Measurements from ENCODE around the gene DDIAS. TPM values are rescaled to one million over a fixed set of nuclear protein-coding genes. Genes with fewer than 3 reads are reported as not detected.

The DDIAS gene
- polyA plus RNA-seq, 1 experiment: 2.9 TPM

DNA sequence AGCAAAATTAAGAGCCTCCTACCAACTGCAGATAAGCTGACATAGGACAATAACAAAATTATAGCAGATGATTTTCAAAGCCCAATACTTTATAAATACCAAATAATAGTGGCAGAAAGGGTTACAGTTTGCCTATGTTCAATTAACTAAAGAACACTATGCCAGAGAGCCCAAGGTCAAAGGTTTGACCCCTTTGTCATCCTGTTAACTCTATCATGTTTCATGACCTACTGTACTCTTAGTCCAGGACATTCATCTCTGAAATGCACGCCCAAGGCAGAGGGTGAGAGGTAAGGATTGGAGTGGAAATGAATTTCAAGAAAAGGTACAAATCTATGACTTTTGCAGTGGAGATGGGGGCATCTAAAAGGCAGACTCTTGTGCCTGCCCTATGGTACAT, 70.6 kb downstream of the DDIAS start:
- no peak for DNase-seq (ENCODE audit: low read depth, low spot score)
- POLR2A ChIA-PET: no interaction called here
- no peak overlapping the region for H3K4me3 ChIP-seq (ENCODE audit: low read depth, low read length)
- no peak overlapping the region for H3K27ac ChIP-seq (ENCODE audit: low read depth, low read length)
- TF ChIP-seq, protein P1, sequence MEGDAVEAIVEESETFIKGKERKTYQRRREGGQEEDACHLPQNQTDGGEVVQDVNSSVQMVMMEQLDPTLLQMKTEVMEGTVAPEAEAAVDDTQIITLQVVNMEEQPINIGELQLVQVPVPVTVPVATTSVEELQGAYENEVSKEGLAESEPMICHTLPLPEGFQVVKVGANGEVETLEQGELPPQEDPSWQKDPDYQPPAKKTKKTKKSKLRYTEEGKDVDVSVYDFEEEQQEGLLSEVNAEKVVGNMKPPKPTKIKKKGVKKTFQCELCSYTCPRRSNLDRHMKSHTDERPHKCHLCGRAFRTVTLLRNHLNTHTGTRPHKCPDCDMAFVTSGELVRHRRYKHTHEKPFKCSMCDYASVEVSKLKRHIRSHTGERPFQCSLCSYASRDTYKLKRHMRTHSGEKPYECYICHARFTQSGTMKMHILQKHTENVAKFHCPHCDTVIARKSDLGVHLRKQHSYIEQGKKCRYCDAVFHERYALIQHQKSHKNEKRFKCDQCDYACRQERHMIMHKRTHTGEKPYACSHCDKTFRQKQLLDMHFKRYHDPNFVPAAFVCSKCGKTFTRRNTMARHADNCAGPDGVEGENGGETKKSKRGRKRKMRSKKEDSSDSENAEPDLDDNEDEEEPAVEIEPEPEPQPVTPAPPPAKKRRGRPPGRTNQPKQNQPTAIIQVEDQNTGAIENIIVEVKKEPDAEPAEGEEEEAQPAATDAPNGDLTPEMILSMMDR (IDR thresholded peaks at IDR 0.05; ENCODE audit: low read depth, low read length): no peak
- peaks cover 3% of the 10 kb centered on the region; the same call in 1 of the 2 replicates for H3K9me3 ChIP-seq (ENCODE audit: control insufficient read depth, insufficient read depth, low read length)
- H3K27me3 ChIP-seq (ENCODE audit: control insufficient read depth, insufficient read depth, low read length): no peaks in the 10 kb centered on the region
- CTCF ChIA-PET: no interaction called here

DNA sequence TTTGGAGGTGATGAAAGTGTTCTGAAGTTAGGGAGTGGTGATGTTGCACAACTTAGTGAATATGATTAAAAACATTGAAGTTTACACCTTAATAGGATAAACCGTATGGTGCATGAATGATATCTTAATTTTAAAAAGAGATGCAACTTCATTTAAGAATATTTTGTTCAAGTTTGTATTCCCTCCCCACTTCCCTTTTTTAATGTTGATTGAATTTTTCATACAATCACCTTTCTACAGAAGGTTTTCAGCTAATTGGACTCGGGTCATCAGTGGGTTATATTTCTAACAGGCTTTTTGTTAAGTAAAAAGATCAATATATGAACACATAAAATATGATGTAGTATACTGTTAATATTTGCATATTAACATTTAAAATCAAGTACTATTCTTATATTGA, 72.6 kb downstream of the DDIAS start:
- CTCF ChIA-PET: no interaction called here
- H3K9me3 ChIP-seq (ENCODE audit: control insufficient read depth, insufficient read depth, low read length): peaks cover 3% of the 10 kb centered on the region; the same call in 1 of the 2 replicates
- no peaks in the 10 kb centered on the region for H3K27me3 ChIP-seq (ENCODE audit: control insufficient read depth, insufficient read depth, low read length)
- no peak for DNase-seq (ENCODE audit: low read depth, low spot score)
- H3K27ac ChIP-seq (ENCODE audit: low read depth, low read length): no peak overlapping the region
- POLR2A ChIA-PET: no interaction called here
- no peak overlapping the region for H3K4me3 ChIP-seq (ENCODE audit: low read depth, low read length)
- TF ChIP-seq, protein P1 (IDR thresholded peaks at IDR 0.05; ENCODE audit: low read depth, low read length): no peak

DNA sequence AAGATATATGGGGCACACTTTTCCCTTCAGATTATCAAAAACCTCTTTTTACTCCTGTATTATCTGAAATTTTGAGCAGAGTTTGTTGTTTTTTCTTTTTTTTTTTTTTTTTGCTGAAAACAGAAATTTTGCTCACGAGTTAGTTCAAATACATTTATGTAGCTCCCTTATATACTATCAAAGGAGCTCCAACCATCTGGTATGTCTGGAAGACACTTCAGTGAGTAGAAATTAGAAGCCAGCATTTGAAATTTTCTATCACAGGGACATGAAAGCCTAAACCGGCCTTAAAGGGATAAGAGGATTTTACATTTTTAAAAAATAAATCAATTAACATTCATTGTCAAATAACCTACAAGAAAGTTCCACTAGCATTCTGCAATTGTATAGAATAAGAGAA, 73.3 kb downstream of the DDIAS start:
- H3K27ac ChIP-seq (ENCODE audit: low read depth, low read length): no peak overlapping the region
- peaks cover 3% of the 10 kb centered on the region; the same call in 1 of the 2 replicates for H3K9me3 ChIP-seq (ENCODE audit: control insufficient read depth, insufficient read depth, low read length)
- no peaks in the 10 kb centered on the region for H3K27me3 ChIP-seq (ENCODE audit: control insufficient read depth, insufficient read depth, low read length)
- TF ChIP-seq, protein P1 (IDR thresholded peaks at IDR 0.05; ENCODE audit: low read depth, low read length): no peak
- ChIA-PET POLR2A (no interaction called here), CTCF (no interaction called here)
- H3K4me3 ChIP-seq (ENCODE audit: low read depth, low read length): no peak overlapping the region
- DNase-seq (ENCODE audit: low read depth, low spot score): no peak

DNA sequence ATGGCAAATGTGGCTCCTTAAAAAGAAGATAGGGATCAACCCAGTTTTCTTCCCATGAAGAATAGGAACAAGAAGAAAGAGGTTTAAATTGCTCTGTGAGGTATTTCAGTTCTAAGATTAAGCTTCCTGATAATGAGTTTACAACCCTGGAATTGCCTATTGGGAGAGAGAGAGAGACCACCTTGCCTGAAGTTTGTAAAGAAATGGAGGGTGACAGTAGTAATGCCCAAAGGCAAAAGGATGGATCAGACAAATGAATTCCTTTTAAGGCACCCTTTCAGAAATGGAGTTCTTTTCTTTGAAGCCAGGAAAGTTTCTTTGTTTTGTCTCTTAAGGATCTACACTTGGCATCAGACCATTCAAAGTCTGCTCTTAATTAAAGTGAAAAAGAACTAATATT, 74.3 kb downstream of the DDIAS start:
- H3K9me3 ChIP-seq (ENCODE audit: control insufficient read depth, insufficient read depth, low read length): peaks cover 1% of the 10 kb centered on the region; the same call in 1 of the 2 replicates
- no peaks in the 10 kb centered on the region for H3K27me3 ChIP-seq (ENCODE audit: control insufficient read depth, insufficient read depth, low read length)
- no peak for DNase-seq (ENCODE audit: low read depth, low spot score)
- no peak overlapping the region for H3K4me3 ChIP-seq (ENCODE audit: low read depth, low read length)
- POLR2A ChIA-PET: no interaction called here
- no peak overlapping the region for H3K27ac ChIP-seq (ENCODE audit: low read depth, low read length)
- TF ChIP-seq, protein P1 (IDR thresholded peaks at IDR 0.05; ENCODE audit: low read depth, low read length): no peak
- CTCF ChIA-PET: no interaction called here

DNA sequence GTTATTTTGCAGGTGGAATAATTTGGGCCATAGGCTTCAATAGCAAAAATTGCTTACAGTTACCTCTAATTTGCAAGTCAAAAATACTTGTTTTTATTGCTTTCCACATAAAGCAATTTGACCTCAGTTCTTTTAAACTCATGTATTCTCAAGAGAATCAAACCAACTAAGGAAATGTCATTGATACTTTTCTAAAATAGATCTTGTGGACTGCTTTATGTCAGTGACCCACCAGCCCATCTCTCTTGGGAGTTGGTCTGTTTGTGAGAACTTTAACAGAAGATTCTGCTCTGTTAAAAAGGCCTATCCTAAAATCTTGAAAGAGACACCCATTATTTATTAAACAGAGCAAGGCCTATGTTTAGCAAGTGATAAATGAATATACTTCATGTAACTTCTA, 75.2 kb downstream of the DDIAS start:
- TF ChIP-seq, protein P1 (IDR thresholded peaks at IDR 0.05; ENCODE audit: low read depth, low read length): no peak
- no peak for DNase-seq (ENCODE audit: low read depth, low spot score)
- Histone ChIP-seq H3K27ac (ENCODE audit: low read depth, low read length) (no peak overlapping the region), H3K4me3 (ENCODE audit: low read depth, low read length) (no peak overlapping the region), H3K9me3 (ENCODE audit: control insufficient read depth, insufficient read depth, low read length) (no peaks in the 10 kb centered on the region), H3K27me3 (ENCODE audit: control insufficient read depth, insufficient read depth, low read length) (no peaks in the 10 kb centered on the region)
- ChIA-PET POLR2A (no interaction called here), CTCF (no interaction called here)

Measured in AG04450 (cell line).